ENCODE data around the gene TMEM18.
"Not testable (repeated sequence)": the region's sequence is repeated elsewhere in the genome, so short reads cannot be mapped to it uniquely, and the experiment has no call there.

Gene TMEM18

GRCh38 chr2:685421-685820 lies 8.2 kb upstream of the TMEM18 start:
- DNase-seq = no peak
- TF ChIP-seq GATA1 (IDR thresholded peaks at IDR 0.05; ENCODE audit: low read depth, low read length) (no peak), POLR2A (IDR thresholded peaks at IDR 0.05; ENCODE audit: low read length) (no peak)

- not testable (repeated sequence) for DNase-seq
Observed at GRCh38 chr2:684913-685312, 7.7 kb upstream of the TMEM18 start.

- DNase-seq = no peak
- TF ChIP-seq GATA1 (IDR thresholded peaks at IDR 0.05; ENCODE audit: low read depth, low read length) = no peak
- TF ChIP-seq POLR2A (IDR thresholded peaks at IDR 0.05; ENCODE audit: low read length) = no peak
Observed at GRCh38 chr2:682226-682625, 5.0 kb upstream of the TMEM18 start.

GRCh38 chr2:681312-681711 lies 4.1 kb upstream of the TMEM18 start:
- TF ChIP-seq GATA1 (IDR thresholded peaks at IDR 0.05; ENCODE audit: low read depth, low read length) = no peak
- TF ChIP-seq POLR2A (IDR thresholded peaks at IDR 0.05; ENCODE audit: low read length) = no peak
- no peak for DNase-seq

GRCh38 chr2:680496-680895 lies 3.3 kb upstream of the TMEM18 start:
- TF ChIP-seq GATA1 (IDR thresholded peaks at IDR 0.05; ENCODE audit: low read depth, low read length) (no peak), POLR2A (IDR thresholded peaks at IDR 0.05; ENCODE audit: low read length) (no peak)
- no peak for DNase-seq

GRCh38 chr2:678964-679363 lies 1.8 kb upstream of the TMEM18 start:
- DNase-seq = no peak

GRCh38 chr2:677959-678550 lies 849 bp upstream of the TMEM18 start:
- no peak for TF ChIP-seq GATA1 (IDR thresholded peaks at IDR 0.05; ENCODE audit: low read depth, low read length)
- no peak for TF ChIP-seq POLR2A (IDR thresholded peaks at IDR 0.05; ENCODE audit: low read length)
- DNase-seq = peak; percentile 20 to 41

More at GRCh38 chr2:678964-679363, 1.8 kb upstream of the TMEM18 start:
- no peak for TF ChIP-seq GATA1 (IDR thresholded peaks at IDR 0.05; ENCODE audit: low read depth, low read length)
- no peak for TF ChIP-seq POLR2A (IDR thresholded peaks at IDR 0.05; ENCODE audit: low read length)

GRCh38 chr2:676647-677055 lies 555 bp downstream of the TMEM18 start:
- DNase-seq = peak; percentile 98
- TF ChIP-seq POLR2A (IDR thresholded peaks at IDR 0.05; ENCODE audit: low read length) (no peak), GATA1 (IDR thresholded peaks at IDR 0.05; ENCODE audit: low read depth, low read length) (no peak)

GRCh38 chr2:675982-676646 lies 1.1 kb downstream of the TMEM18 start:
- peak; percentile 46 to 56 for DNase-seq

GRCh38 chr2:675460-675859 lies 1.7 kb downstream of the TMEM18 start:
- no peak for DNase-seq
- no peak for TF ChIP-seq POLR2A (IDR thresholded peaks at IDR 0.05; ENCODE audit: low read length)
- TF ChIP-seq GATA1 (IDR thresholded peaks at IDR 0.05; ENCODE audit: low read depth, low read length) = no peak

More at GRCh38 chr2:675982-676646, 1.1 kb downstream of the TMEM18 start:
- TF ChIP-seq GATA1 (IDR thresholded peaks at IDR 0.05; ENCODE audit: low read depth, low read length) (no peak), POLR2A (IDR thresholded peaks at IDR 0.05; ENCODE audit: low read length) (no peak)

GRCh38 chr2:675051-675450 lies 2.2 kb downstream of the TMEM18 start:
- TF ChIP-seq GATA1 (IDR thresholded peaks at IDR 0.05; ENCODE audit: low read depth, low read length) (no peak), POLR2A (IDR thresholded peaks at IDR 0.05; ENCODE audit: low read length) (no peak)
- DNase-seq = no peak

- DNase-seq = no peak
- TF ChIP-seq POLR2A (IDR thresholded peaks at IDR 0.05; ENCODE audit: low read length) (no peak), GATA1 (IDR thresholded peaks at IDR 0.05; ENCODE audit: low read depth, low read length) (no peak)
Observed at GRCh38 chr2:674321-674985, 2.8 kb downstream of the TMEM18 start.

GRCh38 chr2:673615-674320 lies 3.4 kb downstream of the TMEM18 start:
- no peak for TF ChIP-seq GATA1 (IDR thresholded peaks at IDR 0.05; ENCODE audit: low read depth, low read length)
- no peak for TF ChIP-seq POLR2A (IDR thresholded peaks at IDR 0.05; ENCODE audit: low read length)
- no peak for DNase-seq

- no peak for DNase-seq
- TF ChIP-seq POLR2A (IDR thresholded peaks at IDR 0.05; ENCODE audit: low read length) = no peak
- TF ChIP-seq GATA1 (IDR thresholded peaks at IDR 0.05; ENCODE audit: low read depth, low read length) = no peak
Observed at GRCh38 chr2:673016-673415, 4.2 kb downstream of the TMEM18 start.
